NCI-H1417 (cell line): ENCODE measurements around the gene CXCR2.
A peak's percentile ranks its signal among the peaks of the same experiment; 100 is the strongest.

Source experiments
- DNase-seq, 3 experiments: peaks; one replicate each; lab custom pipeline; 2025; lab: John Stamatoyannopoulos, UW

Gene CXCR2

GRCh38 chr2:218186355-218186766 is 60.5 kb downstream of the CXCR2 start:
- DNase-seq, result peak; percentile 26 to 72 (median 49)
